Spleen (tissue), 11 donors: ENCODE data around the gene STOM. TPM values are rescaled to one million over a fixed set of nuclear protein-coding genes. Genes with fewer than 3 reads are reported as not detected.

Experiments used
- DNase-seq: peaks from one replicate; pipeline ENCODE4 v3.0.0-alpha.2; 2020
- H3K27ac ChIP-seq, 8 donors: fragments of 200-600 bp; sonication (generic) in 7 of 8; 1 replicate in 4 of 8; 2 replicates in 4 of 8; pipeline versions ENCODE4 v1.5.0 to v1.8.0; 2016 to 2021; ENCODE audit warnings: inconsistent platforms in 4 of 8, mild to moderate bottlenecking in 4 of 8, moderate library complexity in 1 of 8
- H3K27me3 ChIP-seq, 7 donors: fragments of 200-600 bp; sonication (generic) in 6 of 7; replicated peaks in 1 of 7; 1 replicate in 4 of 7; 2 replicates in 3 of 7; pipeline versions ENCODE4 v1.5.0 to v1.8.0; 2016 to 2021; ENCODE audit warnings: inconsistent platforms in 3 of 7, mild to moderate bottlenecking in 1 of 7
- H3K36me3 ChIP-seq, 6 donors: fragments of 200-600 bp; sonication (generic) in 5 of 6; 1 replicate in 4 of 6; 2 replicates in 2 of 6; pipeline versions ENCODE4 v1.5.0 to v1.8.0; 2016 to 2021; ENCODE audit warnings: inconsistent platforms in 2 of 6
- H3K4me1 ChIP-seq, 6 donors: fragments of 200-600 bp; sonication (generic) in 5 of 6; 1 replicate in 3 of 6; 2 replicates in 3 of 6; pipeline versions ENCODE4 v1.5.0 to v1.8.0; 2016 to 2021; ENCODE audit warnings: inconsistent platforms in 3 of 6
- H3K4me3 ChIP-seq, 8 donors: fragments of 200-600 bp; sonication (generic) in 7 of 8; 1 replicate in 4 of 8; 2 replicates in 4 of 8; pipeline versions ENCODE4 v1.5.0 to v1.8.0; 2016 to 2021; ENCODE audit warnings: inconsistent platforms in 4 of 8, mild to moderate bottlenecking in 4 of 8, moderate library complexity in 2 of 8
- H3K9me3 ChIP-seq, 8 donors: fragments of 200-600 bp; sonication (generic) in 7 of 8; 1 replicate in 4 of 8; 2 replicates in 4 of 8; pipeline versions ENCODE4 v1.5.0 to v1.8.0; 2016 to 2021; ENCODE audit warnings: inconsistent platforms in 4 of 8
- CTCF ChIP-seq, 11 experiments: fragments of 200-600 bp in 7 of 11; fragments of 450-650 bp in 4 of 11; sonication (generic) in 4 of 11; IDR thresholded peaks in 8 of 11; conservative IDR thresholded peaks in 3 of 11; 1 replicate in 7 of 11; 2 replicates in 4 of 11; pipeline versions ENCODE4 v1.4.0 to v1.8.0; 2016 to 2021; ENCODE audit warnings: antibody characterized with exemption in 11 of 11, inconsistent platforms in 4 of 11, mild to moderate bottlenecking in 1 of 11
- POLR2A ChIP-seq, 3 donors: fragments of 450-650 bp; IDR thresholded peaks; one replicate each; pipeline ENCODE4 v1.5.1; 2017; ENCODE audit warnings: antibody characterized with exemption in 3 of 3, mild to moderate bottlenecking in 1 of 3
- POLR2AphosphoS5 ChIP-seq, 3 donors: sonication (generic); formaldehyde crosslinking; IDR thresholded peaks; one replicate each; pipeline ENCODE4 v1.5.1; 2017; ENCODE audit warnings: antibody characterized with exemption in 3 of 3
- WGBS, 5 donors: extraction: QIAGEN DNeasy Blood & Tissue Kit in 3 of 5; methylation state at CpG; one replicate each; pipeline versions ENCODE4 v1.1.5 to v1.1.7; 2013 to 2018; 5-methylcytosine and 5-hydroxymethylcytosine counted together
- intact Hi-C: fragments of 100-400 bp; cut with DNase I; formaldehyde crosslinking; loops from one replicate; pipeline ENCODE4 v1.15.0; 2023; ENCODE audit warnings: low total_unique reads
- polyA plus RNA-seq, 3 donors: library from polyadenylated mRNA; stranded (reverse); fragments of 200-250 nt; gene quantifications; one replicate each; pipeline ENCODE4 v1.2.1, GENCODE V29; 2013
- total RNA-seq, 7 donors: library from RNA; depleted of rRNA in 3 of 7; stranded (reverse); fragments of >200 nt in 3 of 7; fragmentation: NEBNext Ultra II Directional in 4 of 7; extraction: Animal tissue kit (Norgen Biotek cat#: 25700) in 4 of 7; gene quantifications; one replicate each; pipeline versions ENCODE4 v1.1.0 to v1.2.1, GENCODE V29; 2016 to 2021
- donor health status: healthy with polysubstance abuse.
- donor health status: DM: no; HTN: no; CAD: no; lungs with moderate emphysema.
- donor health status: DM: no; HTN: no; CAD: no.
- donor health status: Bipolar disorder and iron deficiency.
- donor health status: healthy.
- donor health status: DM: no; HTN: no; CAD: no.
- donor health status: DM: yes; HTN: yes; CAD: no.

STOM gene
- total and polyA plus RNA-seq, 10 donors = 42.7 to 493 (median 311) TPM

- H3K27me3 ChIP-seq = no peaks in the 10 kb centered on the region
- H3K27ac ChIP-seq = no peak overlapping the region
- TF ChIP-seq POLR2AphosphoS5 (IDR thresholded peaks at IDR 0.05) (no peak), POLR2A (IDR thresholded peaks at IDR 0.05) (no peak), CTCF (IDR thresholded peaks at IDR 0.05 in 8 of 11, conservative IDR thresholded peaks at IDR 0.05 in 3 of 11) (no peak)
- H3K4me1 ChIP-seq = peaks cover under 1 to 12% (median 5%) of the 10 kb centered on the region in 6 donors
- intact Hi-C loops = no loop called here
- WGBS, 5 donors = 75 to 86% (median 80%) methylated on average over 13 of the region's 13 CpGs
- no peak overlapping the region for H3K4me3 ChIP-seq
- DNase-seq = peak; percentile 56
- no peaks in the 10 kb centered on the region for H3K9me3 ChIP-seq
- peaks cover 0 to 89% (median 46%) of the 10 kb centered on the region in 6 donors for H3K36me3 ChIP-seq
Measured at GRCh38 chr9:121305269-121305994, 64.6 kb downstream of the STOM start.

GRCh38 chr9:121304707-121305106 lies 65.3 kb downstream of the STOM start:
- no peak overlapping the region for H3K27ac ChIP-seq
- peaks cover 0 to 4% (median 0%) of the 10 kb centered on the region in 7 donors for H3K27me3 ChIP-seq
- peak; percentile 15 for DNase-seq
- H3K4me1 ChIP-seq = peaks cover 6 to 19% (median 13%) of the 10 kb centered on the region in 6 donors
- no peak overlapping the region for H3K4me3 ChIP-seq
- intact Hi-C loops = no loop called here
- H3K9me3 ChIP-seq = no peaks in the 10 kb centered on the region
- H3K36me3 ChIP-seq = peaks cover 0 to 82% (median 46%) of the 10 kb centered on the region in 6 donors
- 92 to 100% (median 100%) methylated on average over 1 of the region's 1 CpG for WGBS, 5 donors
- TF ChIP-seq CTCF (IDR thresholded peaks at IDR 0.05 in 8 of 11, conservative IDR thresholded peaks at IDR 0.05 in 3 of 11) (no peak), POLR2A (IDR thresholded peaks at IDR 0.05) (no peak), POLR2AphosphoS5 (IDR thresholded peaks at IDR 0.05) (no peak)

GRCh38 chr9:121303456-121304451 lies 66.3 kb downstream of the STOM start:
- H3K36me3 ChIP-seq = peaks cover 0 to 72% (median 44%) of the 10 kb centered on the region in 6 donors
- TF ChIP-seq POLR2AphosphoS5 (IDR thresholded peaks at IDR 0.05) = no peak
- TF ChIP-seq POLR2A (IDR thresholded peaks at IDR 0.05) = no peak
- TF ChIP-seq CTCF (IDR thresholded peaks at IDR 0.05 in 8 of 11, conservative IDR thresholded peaks at IDR 0.05 in 3 of 11) = no peak
- DNase-seq = peak; percentile 38
- H3K4me3 ChIP-seq = no peak overlapping the region
- H3K27ac ChIP-seq = no peak overlapping the region
- no peaks in the 10 kb centered on the region for H3K9me3 ChIP-seq
- WGBS, 5 donors = 86 to 95% (median 90%) methylated on average over 3 of the region's 3 CpGs
- peaks cover 0 to 10% (median 0%) of the 10 kb centered on the region in 7 donors for H3K27me3 ChIP-seq
- peaks cover 14 to 29% (median 22%) of the 10 kb centered on the region in 6 donors for H3K4me1 ChIP-seq
- intact Hi-C loops = no loop called here
